Ramos (cell line): ENCODE data around the gene DCAF8.

Experiments used
- in situ Hi-C: fragments of 300-500 bp; cut with MboI; formaldehyde crosslinking; loops from one replicate; pipeline ENCODE4 v1.14.3; 2022; ENCODE audit warnings: low sequenced_read_pairs; ENCODE audit not compliant: unreplicated experiment

The DCAF8 gene

GRCh38 chr1:160207771-160208556, 54.4 kb downstream of the DCAF8 start:
- in situ Hi-C loops: no loop called here

GRCh38 chr1:160207118-160207650, 55.2 kb downstream of the DCAF8 start:
- in situ Hi-C loops: no loop called here

DNA sequence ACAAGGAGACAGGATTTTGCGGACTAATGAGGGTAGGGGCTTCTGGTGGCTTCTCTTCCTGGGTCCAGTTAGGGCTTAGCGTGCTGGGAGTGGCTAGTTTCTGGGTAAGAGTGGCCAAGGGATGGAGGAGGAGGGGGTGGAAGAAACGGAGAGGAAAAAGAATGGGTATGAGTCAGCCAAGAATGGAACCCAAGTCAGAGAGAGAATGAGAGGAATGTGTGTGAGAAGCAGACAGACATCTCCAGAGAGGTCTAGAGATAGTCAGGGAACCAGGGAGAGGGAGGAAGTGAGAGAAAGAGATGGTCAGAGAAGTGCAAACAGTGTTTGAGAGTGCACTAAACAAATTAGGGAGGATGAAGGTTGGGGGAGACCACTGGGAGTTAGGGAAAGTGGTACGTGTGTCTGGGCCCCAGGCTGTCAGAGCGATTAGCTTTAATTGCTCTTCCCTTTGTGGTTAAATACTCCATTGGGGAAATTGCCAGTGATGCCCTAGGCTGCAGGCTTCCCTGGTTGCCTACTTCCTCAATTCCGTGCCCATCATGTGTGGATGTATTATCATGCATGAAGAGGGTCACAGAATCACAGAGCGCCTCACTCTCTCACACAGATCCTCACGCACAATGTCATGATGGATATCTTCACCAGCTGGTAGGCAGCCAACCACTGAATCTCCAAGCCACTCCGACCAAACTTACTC, 55.8 kb downstream of the DCAF8 start:
- in situ Hi-C loops: no loop called here

GRCh38 chr1:160206036-160206389, 56.3 kb downstream of the DCAF8 start:
- in situ Hi-C loops: no loop called here

- in situ Hi-C loops: no loop called here
These were observed 56.9 kb downstream of the DCAF8 start, which contains the start of gene PEA15 for GRCh38 chr1:160205242-160206035. Gene PEA15 (plus strand): TSS chr1:160205384. CDS start chr1:160211545, 6,161 bp downstream.

- in situ Hi-C loops: no loop called here
These were observed 57.7 kb downstream of the DCAF8 start for GRCh38 chr1:160204526-160205241.

- in situ Hi-C loops: no loop called here
These were observed 61.6 kb downstream of the DCAF8 start for GRCh38 chr1:160200786-160201185.

- in situ Hi-C loops: loop anchor here (10.0 kb wide), 2 partner anchors 178 to 418 kb away; no protein-coding TSS in a partner anchor
These were observed 65.1 kb downstream of the DCAF8 start for GRCh38 chr1:160197231-160197630.

GRCh38 chr1:160196143-160196542, 66.2 kb downstream of the DCAF8 start:
- in situ Hi-C loops: loop anchor here (10.0 kb wide), 2 partner anchors 179 to 419 kb away; no protein-coding TSS in a partner anchor

DNA sequence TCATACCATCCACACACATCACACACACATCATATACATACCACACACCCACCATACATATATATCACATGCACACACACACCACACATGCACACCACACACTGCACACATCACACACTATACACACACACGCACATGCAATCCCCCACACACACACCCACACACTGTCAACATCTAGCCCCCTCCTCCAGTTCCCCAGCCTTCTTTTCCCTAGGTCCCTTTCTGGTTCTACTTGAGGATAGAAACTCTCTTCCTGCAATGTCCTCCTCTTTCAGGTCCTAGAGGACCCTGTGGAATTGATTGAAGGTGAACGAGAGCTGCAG, 67.7 kb downstream of the DCAF8 start:
- in situ Hi-C loops: loop anchor here (5.0 to 10.0 kb wide), 3 partner anchors 98 to 420 kb away; no protein-coding TSS in a partner anchor

GRCh38 chr1:160193832-160194736, 68.3 kb downstream of the DCAF8 start:
- in situ Hi-C loops: loop anchor here (5.0 to 10.0 kb wide), 3 partner anchors 98 to 421 kb away; no protein-coding TSS in a partner anchor

DNA sequence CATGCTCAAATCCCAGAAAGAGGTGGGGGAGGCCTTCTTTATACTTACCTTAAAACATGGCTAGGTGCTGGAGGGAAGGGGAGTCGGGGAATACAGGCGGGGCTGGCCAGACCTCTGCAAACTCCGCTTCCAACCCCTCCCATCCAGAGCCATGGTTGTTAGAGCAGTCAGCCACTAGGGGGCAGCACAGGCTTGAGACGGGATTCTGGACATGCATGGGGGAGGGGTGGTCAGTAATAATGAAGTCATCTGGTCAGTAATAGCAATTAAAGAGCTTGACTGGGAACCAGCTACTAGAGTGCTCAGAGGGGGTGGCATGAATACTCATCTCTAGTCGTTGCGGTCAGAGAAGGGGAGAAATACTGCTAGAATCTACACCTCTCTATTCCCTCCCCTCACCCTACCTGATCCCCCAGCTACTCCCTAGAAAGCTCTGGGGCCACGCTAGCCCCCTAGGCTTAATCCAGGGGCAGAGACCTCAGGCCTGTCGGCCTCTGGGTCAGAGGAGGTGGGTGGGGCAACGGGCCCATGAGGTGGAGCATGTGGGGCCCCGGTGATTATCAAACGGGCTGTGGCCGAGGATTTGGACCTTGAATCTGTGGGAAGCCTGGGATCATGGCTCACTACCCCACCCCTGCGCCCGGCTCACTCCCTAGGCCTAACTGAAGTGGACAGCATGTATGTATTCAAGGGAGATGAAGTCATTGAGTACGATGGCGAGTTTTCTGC, 69.1 kb downstream of the DCAF8 start:
- in situ Hi-C loops: loop anchor here (5.0 to 10.0 kb wide), 3 partner anchors 99 to 422 kb away; no protein-coding TSS in a partner anchor

DNA sequence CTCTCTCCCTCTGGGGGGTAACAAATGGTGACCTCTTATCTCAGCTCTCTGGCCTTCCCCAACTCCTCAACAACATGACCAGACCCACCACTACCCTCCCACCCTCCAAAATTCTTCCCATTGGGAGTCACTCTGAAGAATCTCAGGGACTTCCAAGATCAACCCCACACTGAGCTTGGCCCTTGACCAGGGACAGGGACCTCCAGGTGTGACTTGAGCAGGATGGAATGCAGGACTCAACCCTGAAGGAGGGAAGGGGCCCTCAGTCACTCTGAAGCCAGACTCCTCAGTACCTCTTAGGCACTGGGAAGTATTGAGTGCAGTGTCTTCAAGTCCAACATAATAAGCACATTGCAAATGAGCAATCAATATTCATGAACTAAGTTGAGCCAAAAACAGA, 70.1 kb downstream of the DCAF8 start:
- in situ Hi-C loops: loop anchor here (5.0 to 10.0 kb wide), 3 partner anchors 100 to 423 kb away; no protein-coding TSS in a partner anchor

- in situ Hi-C loops: loop anchor here (5.0 to 10.0 kb wide), 3 partner anchors 101 to 423 kb away; no protein-coding TSS in a partner anchor
These were observed 70.6 kb downstream of the DCAF8 start for GRCh38 chr1:160191756-160192155.

DNA sequence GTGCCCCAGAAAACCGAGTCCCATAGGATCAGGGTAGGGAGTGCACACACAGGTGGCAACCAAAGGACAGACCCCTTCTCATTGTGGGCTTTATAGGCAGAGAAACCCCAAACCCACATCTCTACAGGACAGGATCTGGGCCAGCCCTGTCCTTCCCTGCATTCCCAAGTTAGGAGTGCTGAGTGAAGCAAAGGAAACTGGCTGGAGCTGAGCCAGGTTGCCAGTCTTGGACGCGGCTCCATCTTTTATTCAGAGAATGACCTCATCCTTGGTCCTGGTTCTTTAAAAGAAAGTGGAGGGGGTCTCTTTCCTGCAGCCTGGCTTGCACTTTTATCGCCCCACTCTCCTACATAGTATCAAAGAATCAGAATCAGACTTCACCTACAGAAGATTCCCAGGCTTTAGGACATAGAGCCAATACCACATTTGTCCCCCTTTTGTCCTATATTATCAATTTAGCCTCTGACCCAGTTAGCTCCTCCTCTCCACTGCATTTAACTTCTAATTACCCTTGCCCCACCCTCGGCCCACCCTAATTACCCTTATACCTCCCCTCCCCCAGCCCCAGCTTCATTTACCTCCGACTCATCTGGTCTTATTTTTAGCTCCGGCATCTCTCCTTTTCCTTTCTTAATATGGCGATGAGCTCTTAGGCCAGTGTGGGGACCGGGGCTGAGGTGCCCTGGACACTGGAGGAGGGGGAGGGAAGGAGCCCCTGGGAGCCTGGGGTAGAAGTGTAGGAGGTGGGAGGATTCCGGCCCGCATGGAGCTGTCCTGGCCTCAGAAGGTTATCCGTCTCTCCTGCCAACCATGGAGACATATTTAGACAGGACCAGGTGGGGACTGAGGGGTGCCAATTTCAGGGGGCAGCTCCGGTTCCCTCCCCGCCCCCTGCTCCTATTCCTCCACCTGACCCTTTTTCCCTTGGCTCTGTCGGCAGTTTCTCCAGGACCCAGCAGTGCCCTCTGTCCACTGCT, 72.4 kb downstream of the DCAF8 start, which contains the start of gene CASQ1:
Gene CASQ1, plus strand, starts transcription at position 927 of the 977 bp plus-strand sequence. CDS start 177 bp downstream, outside the sequence.
- in situ Hi-C loops: loop anchor here (5.0 to 10.0 kb wide), 3 partner anchors 102 to 425 kb away; no protein-coding TSS in a partner anchor

DNA sequence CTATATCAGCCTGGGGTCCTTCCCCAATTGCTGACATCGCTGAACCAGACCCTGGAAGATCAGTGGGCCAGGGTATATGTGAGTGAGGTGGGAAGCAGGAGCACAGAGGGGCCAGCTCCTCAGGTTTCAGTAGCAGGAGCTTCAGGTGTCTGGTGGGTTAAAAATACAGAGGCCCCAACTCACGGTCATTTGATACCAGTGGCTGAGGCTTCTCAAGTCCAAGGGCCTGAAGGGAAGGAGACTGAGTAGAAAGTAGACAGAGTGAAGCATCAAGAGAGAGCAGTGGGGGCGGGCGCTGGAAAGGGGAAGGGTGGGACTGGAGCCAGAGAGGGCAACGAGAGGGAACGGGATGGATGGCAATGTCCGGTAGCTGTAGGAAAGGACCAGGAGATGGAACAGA, 74.0 kb downstream of the DCAF8 start:
- in situ Hi-C loops: no loop called here
